Endothelial cell of hepatic sinusoid (primary cell): ENCODE results near the gene TRIM71.
"Not testable (repeated sequence)": the region's sequence is repeated elsewhere in the genome, so short reads cannot be mapped to it uniquely, and the experiment has no call there.

Source experiments
- in situ Hi-C: cut with HindIII; loops from 2 replicates; pipeline ENCODE4 v1.10.0; 2017; ENCODE audit warnings: low sequenced_read_pairs

TRIM71 gene

GRCh38 chr3:32819551-32820348 is 2.0 kb downstream of the TRIM71 start:
- in situ Hi-C loops, result no loop called here

DNA sequence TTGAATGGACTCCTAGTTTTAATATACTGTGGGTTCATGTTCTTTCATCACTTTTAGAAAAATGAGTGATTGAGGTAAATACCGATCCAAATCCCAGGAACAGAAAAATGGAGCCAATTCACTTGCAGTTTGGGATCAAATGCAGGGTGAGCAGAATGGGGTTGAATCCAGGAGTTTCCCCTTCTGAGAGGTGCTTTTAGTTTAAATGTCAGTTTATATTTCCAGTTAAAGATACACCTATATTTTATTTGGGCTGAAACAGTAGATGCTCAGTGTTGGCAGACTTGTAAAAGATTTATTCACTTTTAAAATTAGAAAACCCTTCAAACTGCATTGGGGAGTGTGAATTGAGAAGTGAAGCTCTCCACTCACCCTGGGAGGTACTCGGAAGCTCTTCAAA is 2.6 kb downstream of the TRIM71 start:
- in situ Hi-C loops, result no loop called here

DNA sequence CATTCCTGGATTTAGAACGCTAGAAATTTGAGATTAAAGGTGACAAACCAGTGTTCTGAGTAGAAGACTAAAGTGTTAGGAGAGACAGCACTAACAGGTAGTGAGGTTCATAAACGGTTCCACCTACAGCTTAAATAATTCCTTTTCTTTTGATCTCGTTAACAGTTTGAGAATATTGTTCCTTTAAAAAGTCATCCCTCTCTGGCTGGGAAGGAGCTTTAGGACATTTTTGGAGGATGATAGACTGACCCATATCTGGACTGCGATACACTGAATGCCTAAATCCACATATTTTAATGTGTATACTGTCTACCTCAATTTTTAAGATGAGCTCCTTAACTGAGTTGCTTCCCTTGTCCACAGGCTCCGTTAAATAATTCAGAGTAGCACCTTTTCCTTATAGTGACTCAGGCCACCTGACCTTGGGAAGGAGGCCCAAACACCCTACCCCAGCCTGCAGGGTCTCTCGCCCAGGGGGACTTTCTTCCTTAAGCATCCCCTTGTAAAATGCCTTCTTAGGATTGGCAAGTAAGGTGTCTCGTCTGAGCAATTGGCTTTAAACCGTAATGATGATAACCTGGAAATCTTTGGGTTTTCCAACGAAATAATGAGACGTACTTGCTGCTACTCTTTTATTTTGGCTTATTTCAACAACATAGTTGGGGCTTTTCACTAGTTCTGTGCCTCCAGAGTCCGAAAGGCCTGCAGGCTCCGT is 3.3 kb downstream of the TRIM71 start:
- in situ Hi-C loops, result no loop called here

GRCh38 chr3:32821686-32822296 is 4.0 kb downstream of the TRIM71 start:
- in situ Hi-C loops, result no loop called here

DNA sequence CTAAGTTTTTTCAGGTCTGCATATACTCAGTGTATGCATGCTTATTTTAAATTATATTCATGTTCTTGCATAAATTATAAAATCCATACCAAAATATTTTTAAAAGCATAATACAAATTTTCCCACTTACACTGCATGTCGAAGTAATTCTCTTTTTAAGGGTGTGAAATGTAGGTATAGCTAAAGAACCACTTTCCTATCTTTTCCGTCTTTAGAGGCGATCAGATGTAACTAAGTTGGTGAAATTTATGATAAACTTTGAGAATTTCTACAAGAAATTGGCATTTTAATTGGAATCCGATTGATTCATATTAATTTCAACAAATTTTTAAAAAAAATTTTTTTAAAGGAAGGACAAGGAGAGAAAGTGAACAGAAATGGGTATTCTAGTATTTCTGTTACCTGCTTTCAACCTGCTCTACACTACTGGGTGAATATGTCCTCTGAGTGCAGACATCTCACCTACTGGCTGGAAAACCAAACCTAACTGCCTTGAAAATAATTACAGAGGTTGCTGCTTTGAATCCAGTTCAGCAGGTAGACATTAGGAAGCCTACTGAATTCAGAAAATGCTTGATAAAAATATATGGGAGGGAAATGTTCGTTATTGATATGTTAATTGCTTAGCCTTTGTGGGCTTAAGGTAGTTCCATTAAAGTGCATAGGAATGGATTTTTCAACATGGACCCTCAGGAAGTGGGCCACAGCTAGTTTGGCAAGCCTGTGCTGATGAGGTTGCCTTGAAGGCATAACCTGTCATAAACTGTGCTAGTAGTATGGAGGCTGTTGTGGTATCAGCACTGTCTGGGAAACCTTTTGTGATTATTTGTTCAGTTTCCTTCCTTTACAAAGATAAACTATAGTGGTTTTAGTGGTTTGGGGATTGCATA is 5.1 kb downstream of the TRIM71 start:
- in situ Hi-C loops, result no loop called here

DNA sequence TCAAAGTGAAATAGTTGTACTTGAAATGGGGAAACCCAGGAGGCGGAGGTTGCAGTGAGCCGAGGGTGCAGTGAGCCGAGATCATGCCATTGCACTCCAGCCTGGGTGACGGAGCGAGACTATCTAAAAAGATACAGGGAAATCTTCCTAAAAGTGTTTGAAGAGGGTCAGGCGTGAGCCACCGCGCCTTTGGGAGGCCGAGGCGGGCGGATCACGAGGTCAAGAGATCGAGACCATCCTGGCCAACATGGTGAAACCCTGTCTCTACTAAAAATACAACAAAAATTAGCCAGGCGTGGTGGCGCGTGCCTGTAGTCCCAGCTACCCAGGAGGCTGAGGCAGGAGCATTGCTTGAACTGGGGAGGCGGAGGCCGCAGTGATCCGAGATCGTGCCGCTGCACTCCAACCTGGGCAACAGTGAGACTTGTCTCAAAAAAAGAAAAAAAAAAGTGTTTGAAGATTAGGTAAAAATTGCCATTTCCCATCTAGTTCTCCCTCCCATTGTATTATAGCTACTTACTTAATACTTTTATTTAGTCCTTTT is 5.9 kb downstream of the TRIM71 start:
- in situ Hi-C loops, result not testable (repeated sequence)

- in situ Hi-C loops, result no loop called here
These were observed 8.0 kb downstream of the TRIM71 start for GRCh38 chr3:32825601-32826375.

GRCh38 chr3:32831062-32831461 is 13.3 kb downstream of the TRIM71 start:
- in situ Hi-C loops, result no loop called here

DNA sequence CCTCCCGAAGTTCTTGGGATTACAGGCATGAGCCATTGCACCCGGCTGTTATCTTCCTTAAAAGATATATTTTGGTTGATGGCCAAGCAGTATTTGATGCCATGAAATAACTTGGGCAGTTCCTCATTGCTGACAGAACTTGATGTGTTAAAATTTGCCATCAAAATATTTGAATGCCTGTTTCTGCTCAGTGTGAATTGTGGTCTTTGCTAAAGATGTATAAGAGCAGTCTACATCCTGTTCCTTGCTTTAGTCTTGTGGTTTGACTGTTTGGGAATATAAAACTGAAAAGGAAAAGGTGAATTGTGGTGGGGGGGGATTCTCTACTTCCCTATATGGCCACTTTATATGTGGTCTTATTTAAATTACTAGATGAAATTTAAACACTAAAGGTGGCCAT is 14.0 kb downstream of the TRIM71 start:
- in situ Hi-C loops, result no loop called here

- in situ Hi-C loops, result no loop called here
These were observed 14.4 kb downstream of the TRIM71 start for GRCh38 chr3:32832193-32832592.

DNA sequence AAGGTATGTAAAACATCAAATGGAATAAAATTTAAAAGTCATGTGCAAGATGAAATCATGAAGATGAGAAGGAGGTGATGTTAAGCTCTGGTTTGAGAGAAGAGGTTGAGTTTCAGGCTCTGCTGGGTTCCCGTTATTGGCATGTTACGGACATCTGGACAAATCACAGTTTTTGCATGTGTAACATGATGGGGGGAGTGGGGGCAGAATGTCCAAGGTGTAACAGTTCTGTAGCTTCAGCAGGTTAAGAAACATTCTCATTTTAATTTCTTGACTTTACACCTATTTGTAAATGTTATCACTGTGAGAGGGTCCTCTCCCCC is 17.2 kb downstream of the TRIM71 start:
- in situ Hi-C loops, result no loop called here

DNA sequence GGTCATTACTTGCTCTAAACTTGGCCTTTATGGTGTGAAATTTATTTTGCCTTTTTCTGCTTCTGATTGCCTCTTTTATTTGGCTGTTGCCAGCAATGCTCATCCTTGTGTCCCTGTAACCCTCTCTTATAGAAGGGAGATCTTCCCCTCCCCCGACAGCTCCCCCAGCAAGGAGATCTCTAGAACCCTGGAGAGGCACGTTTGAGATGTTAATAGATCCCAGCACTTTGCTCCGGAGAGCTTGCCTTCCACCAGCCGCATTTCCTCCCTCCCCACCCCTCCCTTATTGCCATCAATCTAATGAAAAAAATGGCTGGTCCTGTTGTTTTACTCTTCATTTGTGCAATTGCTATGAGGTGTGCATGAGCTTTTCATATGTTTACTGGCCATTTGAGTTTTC is 18.2 kb downstream of the TRIM71 start:
- in situ Hi-C loops, result no loop called here

- in situ Hi-C loops, result no loop called here
These were observed 18.8 kb downstream of the TRIM71 start for GRCh38 chr3:32836601-32837000.

DNA sequence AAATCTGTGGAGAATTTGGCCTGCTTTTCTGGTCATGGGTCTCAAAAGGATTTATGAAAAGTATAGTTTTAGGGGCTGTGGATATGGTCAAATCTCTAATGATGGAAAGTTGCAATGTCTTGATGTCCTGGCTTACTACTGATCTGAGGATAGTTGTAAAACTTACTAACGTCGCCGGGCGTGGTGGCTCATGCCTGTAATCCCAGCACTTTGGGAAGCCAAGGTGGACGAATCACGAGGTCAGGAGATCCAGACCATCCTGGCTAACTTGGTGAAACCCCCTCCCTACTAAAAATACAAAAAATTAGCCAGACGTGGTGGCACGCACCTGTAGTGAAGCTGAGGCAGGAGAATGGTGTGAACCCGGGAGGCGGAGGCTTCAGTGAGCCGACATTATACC is 19.6 kb downstream of the TRIM71 start:
- in situ Hi-C loops, result no loop called here

- in situ Hi-C loops, result no loop called here
These were observed 20.0 kb downstream of the TRIM71 start for GRCh38 chr3:32837789-32838188.

DNA sequence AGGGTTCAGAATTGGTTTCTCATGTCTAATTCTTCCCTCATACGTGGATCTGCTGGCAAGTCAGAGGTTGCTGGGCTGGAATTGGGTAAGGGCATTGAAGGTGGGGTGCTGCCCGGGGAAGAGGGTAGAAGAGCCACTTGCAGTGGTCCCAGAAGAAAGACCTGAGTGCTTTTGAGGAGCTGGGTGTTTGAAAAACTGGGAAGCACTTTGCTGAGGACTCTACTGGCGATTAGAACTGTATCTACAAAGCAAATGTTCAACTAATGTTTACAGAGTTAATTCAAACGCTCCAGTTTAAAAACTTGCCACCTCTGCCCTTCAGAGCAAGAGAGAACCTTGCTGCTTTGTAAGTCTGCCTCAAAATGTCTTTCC is 21.9 kb downstream of the TRIM71 start:
- in situ Hi-C loops, result no loop called here

GRCh38 chr3:32840086-32840841 is 22.5 kb downstream of the TRIM71 start:
- in situ Hi-C loops, result no loop called here

- in situ Hi-C loops, result no loop called here
These were observed 23.5 kb downstream of the TRIM71 start for GRCh38 chr3:32841341-32841740.

- in situ Hi-C loops, result no loop called here
These were observed 24.2 kb downstream of the TRIM71 start for GRCh38 chr3:32841867-32842470.
